Neuronal stem cell (in vitro differentiated cells): ENCODE results near the gene ARL13A.

Experiments used
- DNase-seq: peaks from one replicate; pipeline ENCODE4 v3.0.0-alpha.2; 2013; ENCODE audit warnings: low spot score
- H2AFZ ChIP-seq: one replicate; pipeline ENCODE4 v1.6.1; 2013; ENCODE audit warnings: mild to moderate bottlenecking, low read length, inconsistent platforms
- H2AK5ac ChIP-seq: 2 replicates; pipeline ENCODE4 v1.6.1; 2013; ENCODE audit warnings: low read depth, mild to moderate bottlenecking, inconsistent platforms, low read length, moderate library complexity, mixed read lengths
- H2BK120ac ChIP-seq: 2 replicates; pipeline ENCODE4 v1.6.1; 2013; ENCODE audit warnings: low read depth, mild to moderate bottlenecking, inconsistent platforms, low read length, moderate library complexity, mixed read lengths
- H2BK12ac ChIP-seq: one replicate; pipeline ENCODE4 v1.6.1; 2013; ENCODE audit warnings: low read length, inconsistent platforms
- H2BK15ac ChIP-seq: 2 replicates; pipeline ENCODE4 v1.6.1; 2013; ENCODE audit warnings: mild to moderate bottlenecking, low read length, inconsistent platforms, mixed read lengths
- H2BK5ac ChIP-seq: one replicate; pipeline ENCODE4 v1.6.1; 2013; ENCODE audit warnings: inconsistent platforms, mild to moderate bottlenecking, low read length, moderate library complexity
- H3K14ac ChIP-seq: one replicate; pipeline ENCODE4 v1.6.1; 2013; ENCODE audit warnings: low read length, inconsistent platforms
- H3K18ac ChIP-seq: 2 replicates; pipeline ENCODE4 v1.6.1; 2013; ENCODE audit warnings: low read length, inconsistent platforms
- H3K23ac ChIP-seq: 2 replicates; pipeline ENCODE4 v1.6.1; 2013; ENCODE audit warnings: low read depth, mild to moderate bottlenecking, mixed read lengths, low read length, inconsistent platforms; ENCODE audit not compliant: poor library complexity
- H3K27ac ChIP-seq: replicated peaks from 3 replicates; pipeline ENCODE4 v1.5.1; 2013; ENCODE audit warnings: low read length, inconsistent platforms
- H3K27me3 ChIP-seq, 3 experiments: 2 replicates each; pipeline ENCODE4 v1.6.1; 2013; ENCODE audit warnings: low read length in 3 of 3, mild to moderate bottlenecking in 2 of 3, inconsistent platforms in 1 of 3, low read depth in 1 of 3, mixed read lengths in 1 of 3, moderate library complexity in 1 of 3; ENCODE audit not compliant: control insufficient read depth in 3 of 3, insufficient read depth in 3 of 3
- H3K36me3 ChIP-seq, 2 donors: replicated peaks in 1 of 2; 2 replicates each; pipeline ENCODE4 v1.6.1; 2013; ENCODE audit warnings: low read length in 2 of 2; ENCODE audit not compliant: control insufficient read depth in 2 of 2, insufficient read depth in 2 of 2
- H3K4ac ChIP-seq: 2 replicates; pipeline ENCODE4 v1.6.1; 2013; ENCODE audit warnings: inconsistent platforms, mild to moderate bottlenecking, low read length, moderate library complexity
- H3K4me1 ChIP-seq, 2 donors: 1 replicate in 1 of 2; 2 replicates in 1 of 2; pipeline ENCODE4 v1.6.1; 2013; ENCODE audit warnings: low read length in 2 of 2, low read depth in 1 of 2; ENCODE audit not compliant: control insufficient read depth in 2 of 2, insufficient read depth in 1 of 2
- H3K4me2 ChIP-seq: one replicate; pipeline ENCODE4 v1.6.1; 2013; ENCODE audit warnings: mild to moderate bottlenecking, low read length, inconsistent platforms; ENCODE audit not compliant: insufficient read depth, poor library complexity, severe bottlenecking
- H3K4me3 ChIP-seq, 2 donors: 2 replicates each; pipeline ENCODE4 v1.5.1; 2013; ENCODE audit warnings: low read length in 2 of 2, mild to moderate bottlenecking in 2 of 2, inconsistent platforms in 1 of 2, moderate library complexity in 1 of 2
- H3K79me1 ChIP-seq: one replicate; pipeline ENCODE4 v1.6.1; 2013; ENCODE audit warnings: low read depth, mild to moderate bottlenecking, inconsistent platforms, low read length, moderate library complexity
- H3K9ac ChIP-seq: one replicate; pipeline ENCODE4 v1.6.1; 2013; ENCODE audit warnings: mild to moderate bottlenecking, low read depth, low read length, inconsistent platforms; ENCODE audit not compliant: poor library complexity
- H3K9me3 ChIP-seq, 2 donors: replicated peaks in 1 of 2; 2 replicates each; pipeline versions ENCODE3 to v1.6.1; 2013; ENCODE audit warnings: low read length in 2 of 2, mild to moderate bottlenecking in 2 of 2, inconsistent platforms in 1 of 2, low read depth in 1 of 2, mixed read lengths in 1 of 2, moderate library complexity in 1 of 2; ENCODE audit not compliant: control insufficient read depth in 2 of 2, insufficient read depth in 1 of 2
- H4K8ac ChIP-seq: one replicate; pipeline ENCODE4 v1.6.1; 2013; ENCODE audit warnings: low read depth, mild to moderate bottlenecking, inconsistent platforms, low read length, moderate library complexity
- H4K91ac ChIP-seq: one replicate; pipeline ENCODE4 v1.6.1; 2013; ENCODE audit warnings: low read length, low read depth, mild to moderate bottlenecking, inconsistent platforms; ENCODE audit not compliant: poor library complexity
- WGBS, 2 donors: extraction: QIAGEN DNeasy Blood & Tissue Kit; methylation state at CpG; one replicate each; pipeline ENCODE4 v1.1.7; 2013; ENCODE audit warnings: missing lambda C conversion rate in 2 of 2, mixed read lengths in 1 of 2; ENCODE audit not compliant: insufficient read length in 2 of 2, insufficient replicate concordance in 1 of 2; ENCODE audit errors: extremely low coverage in 2 of 2; 5-methylcytosine and 5-hydroxymethylcytosine counted together

The ARL13A gene

GRCh38 chrX:100931218-100931924 is 38.1 kb upstream of the ARL13A start:
- no peak overlapping the region for H2AK5ac ChIP-seq
- no peaks in the 10 kb centered on the region for H3K36me3 ChIP-seq
- H2BK12ac ChIP-seq = no peak overlapping the region
- no peak overlapping the region for H2BK5ac ChIP-seq
- peaks cover 0 to 25% (median 4%) of the 10 kb centered on the region in 3 experiments for H3K27me3 ChIP-seq
- no peak overlapping the region for H2BK15ac ChIP-seq
- H3K9ac ChIP-seq = no peak overlapping the region
- no CpG with 5 or more reads among the region's 4 CpGs for WGBS, 2 donors
- H3K27ac ChIP-seq = no peak overlapping the region
- H3K9me3 ChIP-seq = no peaks in the 10 kb centered on the region
- H3K14ac ChIP-seq = no peak overlapping the region
- H4K91ac ChIP-seq = no peak overlapping the region
- DNase-seq = no peak
- no peak overlapping the region for H3K18ac ChIP-seq
- no peak overlapping the region for H2AFZ ChIP-seq
- no peak overlapping the region for H2BK120ac ChIP-seq
- no peaks in the 10 kb centered on the region for H3K79me1 ChIP-seq
- no peak overlapping the region for H3K4me3 ChIP-seq
- no peak overlapping the region for H3K23ac ChIP-seq
- no peak overlapping the region for H4K8ac ChIP-seq
- no peaks in the 10 kb centered on the region for H3K4me1 ChIP-seq
- no peak overlapping the region for H3K4ac ChIP-seq
- H3K4me2 ChIP-seq = no peak overlapping the region

- no peak overlapping the region for H2BK120ac ChIP-seq
- WGBS, 2 donors = no CpG with 5 or more reads among the region's 3 CpGs
- H3K4me1 ChIP-seq = no peaks in the 10 kb centered on the region
- no peak overlapping the region for H2AFZ ChIP-seq
- no peak overlapping the region for H3K14ac ChIP-seq
- H3K18ac ChIP-seq = no peak overlapping the region
- H3K27ac ChIP-seq = no peak overlapping the region
- no peak overlapping the region for H4K8ac ChIP-seq
- no peak overlapping the region for H2BK5ac ChIP-seq
- H3K9ac ChIP-seq = no peak overlapping the region
- no peak overlapping the region for H3K4me3 ChIP-seq
- H3K4me2 ChIP-seq = no peak overlapping the region
- H3K9me3 ChIP-seq = no peaks in the 10 kb centered on the region
- H2BK15ac ChIP-seq = no peak overlapping the region
- no peak overlapping the region for H2BK12ac ChIP-seq
- H3K4ac ChIP-seq = no peak overlapping the region
- DNase-seq = no peak
- no peaks in the 10 kb centered on the region for H3K36me3 ChIP-seq
- peaks cover 0 to 22% (median 4%) of the 10 kb centered on the region in 3 experiments for H3K27me3 ChIP-seq
- no peak overlapping the region for H4K91ac ChIP-seq
- no peak overlapping the region for H3K23ac ChIP-seq
- no peaks in the 10 kb centered on the region for H3K79me1 ChIP-seq
- H2AK5ac ChIP-seq = no peak overlapping the region
Measured at GRCh38 chrX:100931925-100932285, 37.6 kb upstream of the ARL13A start.

- Histone ChIP-seq H3K4ac (no peak overlapping the region), H4K91ac (no peak overlapping the region)
Measured at GRCh38 chrX:100935767-100936166, 33.7 kb upstream of the ARL13A start.

GRCh38 chrX:100939333-100939732 is 30.2 kb upstream of the ARL13A start:
- no peak for DNase-seq
- Histone ChIP-seq H4K91ac (no peak overlapping the region), H3K9ac (no peak overlapping the region), H3K14ac (no peak overlapping the region), H3K4ac (no peak overlapping the region), H3K4me3 (no peak overlapping the region), H2AK5ac (no peak overlapping the region), H2AFZ (no peak overlapping the region), H3K9me3 (no peaks in the 10 kb centered on the region), H2BK12ac (no peak overlapping the region), H3K4me1 (no peaks in the 10 kb centered on the region), H3K23ac (no peak overlapping the region), H3K27me3 (peaks cover 0 to 8% (median 0%) of the 10 kb centered on the region in 3 experiments), H3K79me1 (no peaks in the 10 kb centered on the region), H2BK15ac (no peak overlapping the region), H4K8ac (no peak overlapping the region), H3K18ac (no peak overlapping the region), H2BK120ac (no peak overlapping the region), H3K36me3 (no peaks in the 10 kb centered on the region), H3K4me2 (no peak overlapping the region), H3K27ac (no peak overlapping the region), H2BK5ac (no peak overlapping the region)
- WGBS, 2 donors = no CpG with 5 or more reads among the region's 4 CpGs

More at GRCh38 chrX:100935767-100936166, 33.7 kb upstream of the ARL13A start:
- DNase-seq = no peak
- Histone ChIP-seq H3K23ac (no peak overlapping the region), H3K9me3 (no peaks in the 10 kb centered on the region), H3K4me1 (no peaks in the 10 kb centered on the region), H3K9ac (no peak overlapping the region), H3K27ac (no peak overlapping the region), H2BK12ac (no peak overlapping the region), H3K36me3 (no peaks in the 10 kb centered on the region), H3K18ac (no peak overlapping the region), H4K8ac (no peak overlapping the region), H2BK120ac (no peak overlapping the region), H2AK5ac (no peak overlapping the region), H3K4me3 (no peak overlapping the region), H2AFZ (no peak overlapping the region), H3K14ac (no peak overlapping the region), H2BK5ac (no peak overlapping the region), H3K27me3 (peaks cover 0 to 11% (median 0%) of the 10 kb centered on the region in 3 experiments), H3K79me1 (no peaks in the 10 kb centered on the region), H2BK15ac (no peak overlapping the region), H3K4me2 (no peak overlapping the region)
- no CpG with 5 or more reads among the region's 2 CpGs for WGBS, 2 donors
